Naive thymus-derived CD8-positive, alpha-beta T cell (primary cell): ENCODE results near the gene CDCA3. TPM values are rescaled to one million over a fixed set of nuclear protein-coding genes. Genes with fewer than 3 reads are reported as not detected.
A peak's percentile ranks its signal among the peaks of the same experiment; 100 is the strongest.

Experiments used
- ATAC-seq, 2 donors: fragments of 150-1000 bp; cut with Tn5 transposase in 1 of 2; sonication (Bioruptor Pico), chemical (Tn5 transposase) in 1 of 2; 1 replicate in 1 of 2; 2 replicates in 1 of 2; pipeline ENCODE4 v1.10.0; 2021; ENCODE audit warnings: mild to moderate bottlenecking in 2 of 2, moderate library complexity in 2 of 2
- POLR2A ChIA-PET: fragments of 350-600 bp; sonication (Branson Sonifier 250); formaldehyde crosslinking; loops from one replicate; lab custom pipeline; 2021; ENCODE audit warnings: antibody characterized with exemption; lab: Charles Lee
- DNase-seq, 10 donors: peaks; one replicate each; pipeline versions ENCODE4 v3.0.0 to v3.0.0-alpha.2; 2020 to 2022
- H3K27ac Mint-ChIP-seq, 10 donors: one replicate each; pipeline ENCODE4 v1.8.0; 2020 to 2022; ENCODE audit warnings: mild to moderate bottlenecking in 10 of 10, mixed read lengths in 10 of 10, moderate library complexity in 4 of 10, inconsistent platforms in 1 of 10
- H3K27me3 Mint-ChIP-seq, 5 donors: one replicate each; pipeline ENCODE4 v1.8.0; 2021 to 2022; ENCODE audit warnings: mixed read lengths in 5 of 5
- H3K36me3 Mint-ChIP-seq, 3 donors: one replicate each; pipeline ENCODE4 v1.8.0; 2020 to 2022; ENCODE audit warnings: mixed read lengths in 3 of 3, mild to moderate bottlenecking in 2 of 3, inconsistent platforms in 1 of 3
- H3K4me1 Mint-ChIP-seq, 4 donors: one replicate each; pipeline ENCODE4 v1.8.0; 2021 to 2022; ENCODE audit warnings: mixed read lengths in 4 of 4
- H3K4me3 Mint-ChIP-seq, 10 donors: one replicate each; pipeline ENCODE4 v1.8.0; 2020 to 2022; ENCODE audit warnings: mild to moderate bottlenecking in 10 of 10, mixed read lengths in 10 of 10, moderate library complexity in 6 of 10, inconsistent platforms in 1 of 10
- H3K9me3 Mint-ChIP-seq, 9 donors: one replicate each; pipeline ENCODE4 v1.8.0; 2020 to 2022; ENCODE audit warnings: mixed read lengths in 9 of 9, mild to moderate bottlenecking in 3 of 9, inconsistent platforms in 1 of 9, moderate library complexity in 1 of 9
- polyA plus RNA-seq, 3 donors: library from polyadenylated mRNA; unstranded; fragments of 300-500 nt; fragmentation: Illumina TruSeq; gene quantifications; one replicate each; pipeline ENCODE4 v1.2.3, GENCODE V29; 2021
- total RNA-seq, 8 experiments: library from RNA in 2 of 8; stranded (reverse) in 2 of 8; gene quantifications; one replicate each; pipeline ENCODE4 v1.2.3 and lab custom pipeline; 2021 to 2026

CDCA3 gene
- total and polyA plus RNA-seq, 5 experiments from 2014 or later, result 0.50 to 2.7 (median 2.0) TPM; not detected in 1

DNA sequence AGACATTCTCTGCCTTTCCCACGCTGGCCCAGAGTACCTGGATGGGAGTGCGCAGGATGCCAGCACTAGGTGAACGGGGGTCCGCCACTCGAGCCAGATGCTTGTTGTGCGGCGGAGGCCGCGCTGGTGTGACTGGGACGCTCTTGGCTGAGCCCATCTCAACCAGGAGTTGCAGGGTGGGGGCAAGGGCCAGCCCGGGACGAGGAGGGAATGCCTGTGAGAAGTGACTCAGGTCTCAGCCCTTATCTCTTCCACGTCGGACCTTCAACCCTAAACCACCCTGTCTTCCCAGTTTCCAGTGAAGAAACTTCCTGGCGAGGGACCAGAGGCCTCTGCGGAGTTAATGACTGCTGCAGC is 312 bp downstream of the CDCA3 start:
- Mint-ChIP-seq H3K27me3 (no peaks in the 10 kb centered on the region), H3K4me1 (peaks cover 18 to 28% (median 25%) of the 10 kb centered on the region in 4 donors), H3K36me3 (peaks cover 0 to 7% (median 2%) of the 10 kb centered on the region in 3 donors), H3K4me3 (peak overlapping the region in 2 of 10 donors; percentile 86 to 95), H3K9me3 (no peaks in the 10 kb centered on the region), H3K27ac (peak overlapping the region in 3 of 10 donors; percentile 36 to 99 (median 91))
- ATAC-seq, result no peak
- DNase-seq, result no peak
- POLR2A ChIA-PET, result interaction anchor here (0.6 to 6.5 kb wide), 18 partner anchors 11 to 410 kb away, joined by 3 to 119 read pairs (median 12); partner anchors contain the start of genes C12orf57, COPS7A, ENO2 and NOP2

DNA sequence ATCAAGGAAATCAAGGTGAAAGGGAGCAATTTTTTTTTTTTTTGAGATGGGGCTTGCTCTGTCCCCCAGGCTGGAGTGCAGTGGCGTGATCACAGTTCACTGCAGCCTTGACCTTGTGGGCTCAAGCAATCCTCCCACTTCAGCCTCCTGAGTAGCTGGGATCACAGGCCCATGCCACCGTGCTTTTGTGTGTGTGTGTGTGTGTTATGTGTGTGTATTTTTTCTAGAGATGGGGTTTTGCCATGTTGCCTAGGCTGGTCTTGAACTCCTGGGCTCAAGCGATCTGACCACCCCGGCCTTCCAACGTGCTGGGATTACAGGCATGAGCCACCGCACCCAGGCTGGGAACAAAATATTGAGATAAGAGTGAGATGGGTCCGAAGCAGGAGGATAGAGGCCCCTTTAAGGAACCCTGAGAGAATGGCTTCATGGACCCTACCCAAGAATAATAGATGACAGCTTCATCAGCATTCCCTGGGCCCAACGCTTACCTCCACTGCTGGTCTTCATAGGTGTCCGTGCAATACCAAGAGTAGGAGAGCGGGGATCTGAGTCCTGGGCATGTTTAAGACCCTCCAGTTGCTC is 1.0 kb downstream of the CDCA3 start:
- Mint-ChIP-seq H3K4me3 (peak overlapping the region in 1 of 10 donors; percentile 6), H3K27ac (peak overlapping the region in 2 of 10 donors; percentile 57 to 79), H3K4me1 (peaks cover 18 to 28% (median 25%) of the 10 kb centered on the region in 4 donors), H3K27me3 (no peaks in the 10 kb centered on the region), H3K36me3 (peaks cover 0 to 3% (median 2%) of the 10 kb centered on the region in 3 donors), H3K9me3 (no peaks in the 10 kb centered on the region)
- POLR2A ChIA-PET, result interaction anchor here (1.2 to 6.5 kb wide), 4 partner anchors 16 to 409 kb away, joined by 3 to 119 read pairs (median 46); partner anchors contain the start of genes ENO2, SPSB2 and TPI1
- ATAC-seq, result no peak
- no peak for DNase-seq

DNA sequence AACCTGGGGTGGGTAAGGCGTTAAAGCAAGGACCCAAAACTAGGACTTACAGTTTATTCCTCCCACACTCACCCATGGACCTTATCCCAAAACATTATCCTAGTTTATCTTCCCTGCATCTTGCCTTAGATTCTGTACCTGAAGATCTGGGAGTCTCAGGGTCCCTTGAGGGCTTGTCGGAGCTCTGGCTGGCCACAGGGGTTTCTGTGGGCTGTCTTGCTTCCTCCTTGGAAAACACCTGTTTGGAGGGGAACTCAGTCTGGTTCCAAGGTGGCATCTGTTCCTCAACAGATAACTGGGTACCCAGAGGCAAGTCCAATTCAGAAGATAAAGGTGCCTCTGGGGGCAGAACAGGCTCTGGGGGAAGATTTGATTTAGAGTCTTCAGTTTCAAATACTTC is 1.7 kb downstream of the CDCA3 start:
- Mint-ChIP-seq H3K4me3 (no peak overlapping the region), H3K27me3 (no peaks in the 10 kb centered on the region), H3K4me1 (peaks cover 18 to 26% (median 22%) of the 10 kb centered on the region in 4 donors), H3K9me3 (no peaks in the 10 kb centered on the region), H3K27ac (no peak overlapping the region), H3K36me3 (peaks cover 0 to 3% (median 2%) of the 10 kb centered on the region in 3 donors)
- ATAC-seq (no peak), DNase-seq (no peak)
- POLR2A ChIA-PET, result no interaction called here

- no peaks in the 10 kb centered on the region for H3K27me3 Mint-ChIP-seq
- peaks cover 0 to 2% (median 0%) of the 10 kb centered on the region in 3 donors for H3K36me3 Mint-ChIP-seq
- ATAC-seq, result no peak
- H3K9me3 Mint-ChIP-seq, result no peaks in the 10 kb centered on the region
- POLR2A ChIA-PET, result no interaction called here
- no peak overlapping the region for H3K27ac Mint-ChIP-seq
- H3K4me1 Mint-ChIP-seq, result peaks cover 6 to 9% (median 7%) of the 10 kb centered on the region in 4 donors
- no peak overlapping the region for H3K4me3 Mint-ChIP-seq
- no peak for DNase-seq
Measured at GRCh38 chr12:6847676-6848075, 3.4 kb downstream of the CDCA3 start.

- Mint-ChIP-seq H3K36me3 (peaks cover 0 to 2% (median 0%) of the 10 kb centered on the region in 3 donors), H3K9me3 (no peaks in the 10 kb centered on the region), H3K27me3 (no peaks in the 10 kb centered on the region), H3K4me1 (peaks cover 3 to 6% (median 5%) of the 10 kb centered on the region in 4 donors), H3K27ac (no peak overlapping the region), H3K4me3 (no peak overlapping the region)
- ATAC-seq, result no peak
- no peak for DNase-seq
- POLR2A ChIA-PET, result no interaction called here
Measured at GRCh38 chr12:6846316-6846869, 4.7 kb downstream of the CDCA3 start.

DNA sequence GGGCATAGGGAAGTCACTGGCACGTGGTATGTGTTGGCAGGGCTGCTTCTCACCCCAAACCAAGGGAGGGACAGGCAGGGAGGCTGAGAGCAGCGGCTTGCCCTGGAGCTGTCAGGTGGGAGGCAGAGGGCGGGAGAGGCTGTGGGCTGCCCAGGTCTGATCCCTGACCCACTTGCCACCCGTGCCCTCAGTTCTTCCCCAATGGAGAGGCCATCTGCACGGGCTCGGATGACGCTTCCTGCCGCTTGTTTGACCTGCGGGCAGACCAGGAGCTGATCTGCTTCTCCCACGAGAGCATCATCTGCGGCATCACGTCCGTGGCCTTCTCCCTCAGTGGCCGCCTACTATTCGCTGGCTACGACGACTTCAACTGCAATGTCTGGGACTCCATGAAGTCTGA is 5.7 kb downstream of the CDCA3 start:
- H3K9me3 Mint-ChIP-seq, result no peaks in the 10 kb centered on the region
- ATAC-seq (no peak), DNase-seq (no peak)
- peaks cover 0 to 2% (median 0%) of the 10 kb centered on the region in 3 donors for H3K36me3 Mint-ChIP-seq
- H3K4me1 Mint-ChIP-seq, result peaks cover 0 to 2% (median 0%) of the 10 kb centered on the region in 4 donors
- no peaks in the 10 kb centered on the region for H3K27me3 Mint-ChIP-seq
- POLR2A ChIA-PET, result no interaction called here
- H3K27ac Mint-ChIP-seq, result no peak overlapping the region
- H3K4me3 Mint-ChIP-seq, result no peak overlapping the region

DNA sequence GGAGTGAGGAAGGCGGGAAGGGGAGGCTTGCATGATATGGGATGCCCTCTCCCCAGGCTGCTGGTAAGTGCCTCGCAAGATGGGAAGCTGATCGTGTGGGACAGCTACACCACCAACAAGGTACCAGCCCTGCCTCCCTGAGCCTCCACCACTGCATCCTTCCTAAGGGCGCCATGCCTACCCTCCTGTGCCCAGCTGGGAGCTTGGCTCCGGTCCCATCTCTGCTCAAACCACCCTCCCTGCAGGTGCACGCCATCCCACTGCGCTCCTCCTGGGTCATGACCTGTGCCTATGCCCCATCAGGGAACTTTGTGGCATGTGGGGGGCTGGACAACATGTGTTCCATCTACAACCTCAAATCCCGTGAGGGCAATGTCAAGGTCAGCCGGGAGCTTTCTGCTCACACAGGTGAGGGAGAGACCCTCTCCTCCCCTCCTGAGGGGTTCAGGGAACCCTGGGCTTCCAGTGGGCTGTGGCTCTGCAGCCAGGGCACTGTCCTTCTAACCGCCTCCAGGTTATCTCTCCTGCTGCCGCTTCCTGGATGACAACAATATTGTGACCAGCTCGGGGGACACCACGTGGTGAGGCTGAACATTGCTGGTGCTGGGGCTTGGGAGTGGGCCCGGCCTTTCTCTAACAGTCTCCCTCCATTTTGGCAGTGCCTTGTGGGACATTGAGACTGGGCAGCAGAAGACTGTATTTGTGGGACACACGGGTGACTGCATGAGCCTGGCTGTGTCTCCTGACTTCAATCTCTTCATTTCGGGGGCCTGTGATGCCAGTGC is 7.8 kb downstream of the CDCA3 start:
- no peaks in the 10 kb centered on the region for H3K27me3 Mint-ChIP-seq

GRCh38 chr12:6842075-6842474 is 9.0 kb downstream of the CDCA3 start:
- POLR2A ChIA-PET, result interaction anchor here (1.2 to 1.5 kb wide), 2 partner anchors 12 to 55 kb away, joined by 3 read pairs; no protein-coding TSS in a partner anchor
- no peak for DNase-seq
- no peak overlapping the region for H3K27ac Mint-ChIP-seq
- no peak overlapping the region for H3K4me3 Mint-ChIP-seq
- no peak for ATAC-seq
- H3K4me1 Mint-ChIP-seq, result no peaks in the 10 kb centered on the region
- H3K36me3 Mint-ChIP-seq, result peaks cover 0 to 2% (median 0%) of the 10 kb centered on the region in 3 donors
- no peaks in the 10 kb centered on the region for H3K27me3 Mint-ChIP-seq
- H3K9me3 Mint-ChIP-seq, result no peaks in the 10 kb centered on the region

More for the DNA sequence above, 7.8 kb downstream of the CDCA3 start:
- POLR2A ChIA-PET, result interaction anchor here (1.2 to 1.5 kb wide), 2 partner anchors 9 to 57 kb away, joined by 3 read pairs; partner anchors contain the start of gene USP5
- ATAC-seq (no peak), DNase-seq (no peak)
- Mint-ChIP-seq H3K9me3 (no peaks in the 10 kb centered on the region), H3K4me3 (no peak overlapping the region), H3K4me1 (no peaks in the 10 kb centered on the region), H3K27ac (no peak overlapping the region), H3K36me3 (peaks cover 0 to 2% (median 0%) of the 10 kb centered on the region in 3 donors)

DNA sequence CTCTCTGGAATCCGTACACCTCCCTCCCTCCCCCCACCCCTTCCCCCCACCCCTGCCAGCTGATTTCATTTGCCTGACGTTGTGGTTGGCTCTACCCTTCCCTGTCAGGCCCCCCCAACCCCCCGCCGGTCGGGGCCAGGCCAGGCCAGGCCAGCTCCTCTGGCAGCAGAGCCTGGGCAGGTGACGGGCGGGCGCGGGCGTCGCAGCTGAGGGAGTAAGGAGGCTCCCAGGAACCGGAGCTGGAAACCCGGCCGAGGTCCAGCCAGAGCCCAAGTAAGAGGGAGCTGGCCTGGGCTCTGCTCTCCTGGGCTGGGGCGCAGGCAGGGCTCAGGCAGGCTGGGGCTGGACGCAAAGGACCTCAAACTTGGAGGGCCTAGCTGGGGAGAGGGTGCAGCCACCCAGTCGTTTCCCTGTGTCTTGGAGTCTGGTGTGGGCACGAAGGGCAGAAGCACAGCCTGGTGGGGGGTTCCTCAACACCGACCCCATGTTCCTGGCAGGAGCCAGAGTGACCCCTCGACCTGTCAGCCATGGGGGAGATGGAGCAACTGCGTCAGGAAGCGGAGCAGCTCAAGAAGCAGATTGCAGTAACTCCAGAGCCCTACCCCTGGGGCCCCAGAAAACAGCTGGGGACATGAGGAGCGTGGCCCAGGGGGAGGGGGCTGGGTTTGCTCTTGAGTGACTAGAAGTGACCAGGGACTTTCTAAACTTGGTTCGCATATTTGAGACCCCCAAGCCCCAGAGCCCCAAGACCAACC is 10.1 kb downstream of the CDCA3 start, which contains the start of gene GNB3:
GNB3 (plus strand) TSS at position 165 of the 755 bp plus-strand sequence; CDS start at position 528, 363 bp downstream.
- no peak for DNase-seq
- Mint-ChIP-seq H3K4me1 (peaks cover 0 to 1% (median 0%) of the 10 kb centered on the region in 4 donors), H3K36me3 (peaks cover 0 to 2% (median 0%) of the 10 kb centered on the region in 3 donors), H3K27ac (no peak within 1 kb of the TSS), H3K27me3 (no peaks in the 10 kb centered on the region), H3K9me3 (no peaks in the 10 kb centered on the region), H3K4me3 (no peak within 1 kb of the TSS)
- POLR2A ChIA-PET, result interaction anchor here (2.0 kb wide), 1 partner anchor 8 kb away, joined by 4 read pairs; no protein-coding TSS in a partner anchor
- ATAC-seq, result no peak

GRCh38 chr12:6840330-6840729 is 10.8 kb downstream of the CDCA3 start:
- DNase-seq, result no peak
- no peak overlapping the region for H3K27ac Mint-ChIP-seq
- no peak overlapping the region for H3K4me3 Mint-ChIP-seq
- no peaks in the 10 kb centered on the region for H3K36me3 Mint-ChIP-seq
- no peaks in the 10 kb centered on the region for H3K27me3 Mint-ChIP-seq
- no peaks in the 10 kb centered on the region for H3K9me3 Mint-ChIP-seq
- POLR2A ChIA-PET, result interaction anchor here (1.2 to 2.0 kb wide), 2 partner anchors 9 to 11 kb away, joined by 3 to 4 read pairs; partner anchors contain the start of gene CDCA3
- ATAC-seq, result no peak
- peaks cover 0 to 5% (median 3%) of the 10 kb centered on the region in 4 donors for H3K4me1 Mint-ChIP-seq

GRCh38 chr12:6839482-6840201 is 11.4 kb downstream of the CDCA3 start:
- ATAC-seq (no peak), DNase-seq (no peak)
- Mint-ChIP-seq H3K36me3 (no peaks in the 10 kb centered on the region), H3K4me3 (no peak overlapping the region), H3K27me3 (no peaks in the 10 kb centered on the region), H3K9me3 (no peaks in the 10 kb centered on the region), H3K4me1 (peaks cover 0 to 5% (median 3%) of the 10 kb centered on the region in 4 donors), H3K27ac (peak overlapping the region in 1 of 10 donors; percentile 56)
- POLR2A ChIA-PET, result interaction anchor here (1.2 to 2.0 kb wide), 2 partner anchors 9 to 12 kb away, joined by 3 to 4 read pairs; partner anchors contain the start of gene CDCA3
